Sigmoid colon (tissue), 7 donors: ENCODE measurements around the gene SEC16A. TPM values are rescaled to one million over a fixed set of nuclear protein-coding genes. Genes with fewer than 3 reads are reported as not detected.

Source experiments
- DNase-seq: peaks from one replicate; pipeline ENCODE4 v3.0.0-alpha.2; 2019
- H3K27ac ChIP-seq, 4 donors: fragments of 200-600 bp; sonication (generic); one replicate each; pipeline ENCODE4 v1.5.1; 2016 to 2019; ENCODE audit warnings: mild to moderate bottlenecking in 1 of 4
- H3K27me3 ChIP-seq, 3 donors: fragments of 200-600 bp; sonication (generic); one replicate each; pipeline ENCODE4 v1.5.1; 2019; ENCODE audit warnings: mild to moderate bottlenecking in 1 of 3
- H3K36me3 ChIP-seq, 4 donors: fragments of 200-600 bp; sonication (generic); one replicate each; pipeline ENCODE4 v1.5.1; 2016 to 2019
- H3K4me1 ChIP-seq, 4 donors: fragments of 200-600 bp; sonication (generic); one replicate each; pipeline ENCODE4 v1.5.1; 2017 to 2019
- H3K4me3 ChIP-seq, 4 donors: fragments of 200-600 bp; sonication (generic); one replicate each; pipeline ENCODE4 v1.5.1; 2017 to 2019; ENCODE audit warnings: mild to moderate bottlenecking in 2 of 4, moderate library complexity in 1 of 4
- H3K9me3 ChIP-seq, 4 donors: fragments of 200-600 bp in 3 of 4; sonication (generic) in 3 of 4; one replicate each; pipeline versions ENCODE4 v1.5.1 to v1.6.1; 2013 to 2019
- CTCF ChIP-seq, 4 experiments: fragments of 450-650 bp in 3 of 4; fragments of 200-600 bp in 1 of 4; IDR thresholded peaks; one replicate each; pipeline ENCODE4 v1.5.1; 2016 to 2019; ENCODE audit warnings: antibody characterized with exemption in 4 of 4, mild to moderate bottlenecking in 3 of 4, moderate library complexity in 2 of 4
- EP300 ChIP-seq, 4 donors: sonication (generic); formaldehyde crosslinking; IDR thresholded peaks; one replicate each; pipeline ENCODE4 v1.6.1; 2017; ENCODE audit warnings: antibody characterized with exemption in 4 of 4
- POLR2A ChIP-seq, 2 donors: fragments of 450-650 bp; IDR thresholded peaks; one replicate each; pipeline ENCODE4 v1.6.1; 2016; ENCODE audit warnings: antibody characterized with exemption in 2 of 2, mild to moderate bottlenecking in 2 of 2, moderate library complexity in 2 of 2
- POLR2AphosphoS5 ChIP-seq, 4 donors: sonication (generic); formaldehyde crosslinking; IDR thresholded peaks; one replicate each; pipeline ENCODE4 v1.6.1; 2017; ENCODE audit warnings: antibody characterized with exemption in 4 of 4
- WGBS, 2 donors: extraction: QIAGEN DNeasy Blood & Tissue Kit; methylation state at CpG; one replicate each; pipeline ENCODE4 v1.1.7; 2013; 5-methylcytosine and 5-hydroxymethylcytosine counted together
- intact Hi-C: fragments of 100-400 bp; cut with DNase I; formaldehyde crosslinking; loops from one replicate; pipeline ENCODE4 v1.15.1; 2023
- polyA plus RNA-seq, 3 donors: library from polyadenylated mRNA; stranded (reverse); fragments of 200-250 nt; gene quantifications; one replicate each; pipeline ENCODE4 v1.2.3, GENCODE V29; 2013
- total RNA-seq, 4 donors: library from RNA; depleted of rRNA; stranded (reverse); fragments of >200 nt; gene quantifications; one replicate each; pipeline ENCODE4 v1.1.0, GENCODE V29; 2016
- donor health status: healthy with polysubstance abuse.
- donor health status: Bipolar disorder and iron deficiency.
- donor health status: healthy.

The SEC16A gene
- total and polyA plus RNA-seq, 7 donors, result 22.8 to 57.0 (median 27.5) TPM

- Histone ChIP-seq H3K9me3 (no peaks in the 10 kb centered on the region), H3K4me3 (no peak overlapping the region), H3K36me3 (peaks cover 27 to 59% (median 36%) of the 10 kb centered on the region in 4 donors), H3K27me3 (no peaks in the 10 kb centered on the region), H3K27ac (no peak overlapping the region), H3K4me1 (peaks cover 2 to 35% (median 31%) of the 10 kb centered on the region in 4 donors)
- WGBS, 2 donors, result 92 to 94% methylated on average over 15 of the region's 15 CpGs
- intact Hi-C loops, result no loop called here
- TF ChIP-seq POLR2AphosphoS5 (IDR thresholded peaks at IDR 0.05), result no peak
- no peak for TF ChIP-seq CTCF (IDR thresholded peaks at IDR 0.05)
- no peak for TF ChIP-seq EP300 (IDR thresholded peaks at IDR 0.05)
- TF ChIP-seq POLR2A (IDR thresholded peaks at IDR 0.05), result no peak
- DNase-seq, result no peak
Observed at GRCh38 chr9:136441191-136441680, 41.6 kb downstream of the SEC16A start.

GRCh38 chr9:136439481-136440408 lies 43.1 kb downstream of the SEC16A start, which contains the start of gene INPP5E:
Gene INPP5E, minus strand, starts transcription at chr9:136439845. Its CDS starts 426 bp downstream, at chr9:136439419.
- H3K27ac ChIP-seq, result peak within 1 kb of the TSS; percentile 83 to 85 (median 84)
- 6 to 10% methylated on average over 90 of the region's 90 CpGs for WGBS, 2 donors
- intact Hi-C loops, result no loop called here
- peak; percentile 78 for DNase-seq
- H3K9me3 ChIP-seq, result no peaks in the 10 kb centered on the region
- H3K36me3 ChIP-seq, result peaks cover 22 to 48% (median 27%) of the 10 kb centered on the region in 4 donors
- peaks cover 2 to 39% (median 34%) of the 10 kb centered on the region in 4 donors for H3K4me1 ChIP-seq
- H3K27me3 ChIP-seq, result no peaks in the 10 kb centered on the region
- TF ChIP-seq CTCF (IDR thresholded peaks at IDR 0.05), result peak in 3 of 4 experiments; percentile 25 to 60 (median 49)
- no peak for TF ChIP-seq EP300 (IDR thresholded peaks at IDR 0.05)
- TF ChIP-seq POLR2AphosphoS5 (IDR thresholded peaks at IDR 0.05), result peak in 2 of 4 donors; percentile 61 to 71
- no peak for TF ChIP-seq POLR2A (IDR thresholded peaks at IDR 0.05)
- H3K4me3 ChIP-seq, result peak within 1 kb of the TSS; percentile 83 to 100 (median 86)

DNA sequence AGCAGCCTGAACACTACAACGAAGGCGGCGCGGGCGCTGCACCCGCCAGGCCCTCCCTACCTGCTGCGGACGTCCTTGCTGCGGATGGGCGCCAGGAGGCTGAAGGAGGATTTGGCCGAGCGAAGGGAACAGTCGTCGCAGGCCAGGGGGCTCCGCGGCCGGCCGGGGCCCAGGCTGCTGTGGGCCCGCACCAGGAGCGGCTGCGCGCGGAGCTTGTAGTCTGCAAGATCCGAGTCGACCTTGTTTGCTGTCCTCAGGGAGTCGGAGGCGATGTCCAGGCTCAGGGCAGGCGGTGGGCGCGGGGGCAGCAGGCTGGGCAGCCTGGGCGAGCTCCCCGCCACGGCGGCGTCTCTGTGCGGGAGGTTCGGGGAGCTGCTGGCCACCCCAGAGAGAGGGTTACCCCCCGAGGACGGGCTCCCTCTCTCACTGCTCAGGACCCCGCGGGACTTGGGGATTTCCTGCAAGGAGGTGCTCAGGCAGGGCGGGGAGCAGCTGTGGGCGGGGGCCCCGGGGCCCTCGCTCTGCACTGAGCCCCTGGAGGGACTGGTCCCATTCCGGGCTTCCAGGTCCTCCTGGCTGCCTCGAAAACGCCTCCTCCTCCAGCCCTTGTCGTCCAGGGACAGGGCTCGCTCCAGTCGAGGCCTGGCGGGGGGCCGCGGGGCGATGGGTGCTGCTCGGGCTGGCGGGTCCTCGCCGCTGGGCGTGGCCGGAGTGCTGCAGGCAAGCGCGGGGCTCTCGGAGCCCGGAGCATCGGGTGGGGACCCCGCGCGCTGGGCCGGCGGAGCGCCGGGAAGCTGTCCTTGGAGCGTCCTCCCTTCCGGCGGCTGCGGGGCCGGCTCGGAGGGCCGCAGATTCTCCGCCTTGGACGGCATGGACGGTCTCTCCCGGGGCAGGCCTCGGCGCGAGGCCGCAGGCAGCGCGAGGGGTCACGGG lies 44.0 kb downstream of the SEC16A start:
- Histone ChIP-seq H3K4me3 (peak overlapping the region; percentile 83 to 100 (median 86)), H3K36me3 (peaks cover 15 to 48% (median 25%) of the 10 kb centered on the region in 4 donors), H3K9me3 (no peaks in the 10 kb centered on the region), H3K27me3 (no peaks in the 10 kb centered on the region), H3K27ac (peak overlapping the region; percentile 83 to 85 (median 84)), H3K4me1 (peaks cover 2 to 39% (median 34%) of the 10 kb centered on the region in 4 donors)
- no peak for TF ChIP-seq POLR2AphosphoS5 (IDR thresholded peaks at IDR 0.05)
- no peak for TF ChIP-seq POLR2A (IDR thresholded peaks at IDR 0.05)
- TF ChIP-seq CTCF (IDR thresholded peaks at IDR 0.05), result no peak
- no peak for TF ChIP-seq EP300 (IDR thresholded peaks at IDR 0.05)
- DNase-seq, result no peak
- WGBS, 2 donors, result 1% methylated on average over 91 of the region's 91 CpGs
- intact Hi-C loops, result no loop called here

GRCh38 chr9:136437839-136438547 lies 44.8 kb downstream of the SEC16A start:
- no peak for DNase-seq
- Histone ChIP-seq H3K27ac (peak overlapping the region in 1 of 4 donors; percentile 83), H3K9me3 (no peaks in the 10 kb centered on the region), H3K27me3 (no peaks in the 10 kb centered on the region), H3K36me3 (peaks cover 12 to 47% (median 17%) of the 10 kb centered on the region in 4 donors), H3K4me3 (peak overlapping the region; percentile 83 to 100 (median 86)), H3K4me1 (peaks cover 2 to 39% (median 34%) of the 10 kb centered on the region in 4 donors)
- TF ChIP-seq CTCF (IDR thresholded peaks at IDR 0.05) (no peak), POLR2A (IDR thresholded peaks at IDR 0.05) (no peak), EP300 (IDR thresholded peaks at IDR 0.05) (no peak), POLR2AphosphoS5 (IDR thresholded peaks at IDR 0.05) (no peak)
- WGBS, 2 donors, result 45 to 56% methylated on average over 37 of the region's 37 CpGs
- intact Hi-C loops, result no loop called here
